ENCODE measurements around the gene HLF.

The HLF gene

GRCh38 chr17:55343900-55344513 is 79.2 kb downstream of the HLF start:
- H3K36me3 ChIP-seq (ENCODE audit: insufficient read depth, low read depth, low read length) = no peaks in the 10 kb centered on the region
- H3K9me3 ChIP-seq (ENCODE audit: insufficient read depth, low read depth, low read length) = peaks cover 5% of the 10 kb centered on the region
- no peak overlapping the region for H3K9ac ChIP-seq (ENCODE audit: low read depth, low read length)
- no peaks in the 10 kb centered on the region for H3K27me3 ChIP-seq (ENCODE audit: insufficient read depth, low read length)
- no peak overlapping the region for H3K4me3 ChIP-seq (ENCODE audit: low read length)
- H3K27ac ChIP-seq (ENCODE audit: low read length) = no peak overlapping the region
- H3K4me1 ChIP-seq (ENCODE audit: insufficient read depth, low read length) = no peaks in the 10 kb centered on the region

DNA sequence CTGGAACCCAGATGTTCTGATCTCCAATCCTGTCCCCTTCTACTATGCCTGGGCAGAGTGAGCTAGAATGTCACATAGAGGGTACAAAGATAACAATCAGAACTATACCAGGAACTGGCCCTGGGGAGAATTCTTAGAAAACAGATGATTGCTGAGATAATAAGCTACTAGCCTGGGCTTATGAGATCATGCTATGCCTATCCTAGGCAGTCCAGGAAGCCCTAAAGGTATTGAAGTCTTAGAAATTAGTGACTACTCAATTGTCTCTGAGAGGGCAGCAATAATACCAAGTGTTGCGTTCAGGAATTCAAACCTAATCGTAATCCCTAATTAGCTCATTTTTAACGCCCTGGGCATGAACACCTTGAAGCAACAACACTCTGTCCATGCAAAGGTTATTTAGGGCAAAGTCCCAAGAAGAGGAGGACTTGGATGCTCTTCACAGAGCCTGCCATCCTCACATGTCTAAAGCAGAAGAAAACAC is 79.8 kb downstream of the HLF start:
- H3K36me3 ChIP-seq (ENCODE audit: insufficient read depth, low read depth, low read length) = no peaks in the 10 kb centered on the region
- H3K4me1 ChIP-seq (ENCODE audit: insufficient read depth, low read length) = no peaks in the 10 kb centered on the region
- no peak overlapping the region for H3K27ac ChIP-seq (ENCODE audit: low read length)
- H3K9ac ChIP-seq (ENCODE audit: low read depth, low read length) = no peak overlapping the region
- no peak overlapping the region for H3K4me3 ChIP-seq (ENCODE audit: low read length)
- H3K27me3 ChIP-seq (ENCODE audit: insufficient read depth, low read length) = no peaks in the 10 kb centered on the region
- H3K9me3 ChIP-seq (ENCODE audit: insufficient read depth, low read depth, low read length) = peaks cover 5% of the 10 kb centered on the region

DNA sequence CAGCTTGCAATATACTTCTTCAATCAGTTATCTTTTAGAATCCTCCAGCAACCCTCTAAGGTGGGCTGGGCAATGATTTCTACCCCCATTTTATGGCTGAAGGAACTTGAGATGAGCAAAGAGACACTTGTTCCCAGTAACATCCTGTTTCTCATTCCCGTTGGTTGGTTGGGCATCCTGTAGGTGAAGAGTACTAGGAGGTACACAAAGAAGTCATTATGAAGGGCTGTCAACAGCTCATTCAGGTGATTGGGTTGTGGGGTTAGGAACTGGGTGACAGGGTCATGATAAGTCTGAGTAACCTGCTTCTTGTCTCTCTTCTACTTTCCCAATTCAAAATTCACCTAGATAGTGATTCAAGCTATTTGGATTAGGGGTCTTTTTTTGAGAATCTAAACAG is 80.4 kb downstream of the HLF start:
- no peak overlapping the region for H3K9ac ChIP-seq (ENCODE audit: low read depth, low read length)
- no peaks in the 10 kb centered on the region for H3K36me3 ChIP-seq (ENCODE audit: insufficient read depth, low read depth, low read length)
- no peaks in the 10 kb centered on the region for H3K4me1 ChIP-seq (ENCODE audit: insufficient read depth, low read length)
- no peaks in the 10 kb centered on the region for H3K27me3 ChIP-seq (ENCODE audit: insufficient read depth, low read length)
- no peak overlapping the region for H3K27ac ChIP-seq (ENCODE audit: low read length)
- no peak overlapping the region for H3K4me3 ChIP-seq (ENCODE audit: low read length)
- H3K9me3 ChIP-seq (ENCODE audit: insufficient read depth, low read depth, low read length) = peaks cover 5% of the 10 kb centered on the region

DNA sequence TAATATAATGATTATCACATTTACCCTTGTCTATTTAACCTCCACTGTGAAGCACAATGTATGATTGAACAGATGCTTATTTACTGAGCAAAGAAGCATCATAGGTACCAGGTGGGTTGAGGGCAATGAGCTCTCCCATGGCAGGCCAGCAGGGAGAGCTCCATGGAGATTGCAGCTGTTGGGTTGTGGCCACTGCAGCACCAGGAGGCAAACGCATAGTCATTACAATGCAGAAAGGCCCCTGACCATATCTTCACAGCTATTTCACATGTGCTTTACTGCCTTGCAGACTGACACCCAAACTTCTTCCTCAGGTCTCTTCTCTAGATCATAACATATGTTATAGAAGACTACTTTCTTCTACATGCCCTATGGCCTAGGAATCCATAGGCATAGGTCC is 81.9 kb downstream of the HLF start:
- H3K9me3 ChIP-seq (ENCODE audit: insufficient read depth, low read depth, low read length) = peaks cover 5% of the 10 kb centered on the region
- H3K9ac ChIP-seq (ENCODE audit: low read depth, low read length) = no peak overlapping the region
- no peak overlapping the region for H3K27ac ChIP-seq (ENCODE audit: low read length)
- H3K36me3 ChIP-seq (ENCODE audit: insufficient read depth, low read depth, low read length) = no peaks in the 10 kb centered on the region
- H3K4me3 ChIP-seq (ENCODE audit: low read length) = no peak overlapping the region
- H3K27me3 ChIP-seq (ENCODE audit: insufficient read depth, low read length) = no peaks in the 10 kb centered on the region
- peaks cover 12% of the 10 kb centered on the region; the same call in 1 of the 2 replicates for H3K4me1 ChIP-seq (ENCODE audit: insufficient read depth, low read length)

GRCh38 chr17:55347341-55347740 is 82.6 kb downstream of the HLF start:
- Histone ChIP-seq H3K4me1 (ENCODE audit: insufficient read depth, low read length) (peaks cover 12% of the 10 kb centered on the region; the same call in 1 of the 2 replicates), H3K27ac (ENCODE audit: low read length) (no peak overlapping the region), H3K36me3 (ENCODE audit: insufficient read depth, low read depth, low read length) (no peaks in the 10 kb centered on the region), H3K4me3 (ENCODE audit: low read length) (no peak overlapping the region), H3K9me3 (ENCODE audit: insufficient read depth, low read depth, low read length) (peaks cover 5% of the 10 kb centered on the region), H3K27me3 (ENCODE audit: insufficient read depth, low read length) (no peaks in the 10 kb centered on the region), H3K9ac (ENCODE audit: low read depth, low read length) (no peak overlapping the region)

GRCh38 chr17:55348749-55349354 is 84.1 kb downstream of the HLF start:
- Histone ChIP-seq H3K36me3 (ENCODE audit: insufficient read depth, low read depth, low read length) (no peaks in the 10 kb centered on the region), H3K4me1 (ENCODE audit: insufficient read depth, low read length) (peaks cover 12% of the 10 kb centered on the region; the same call in 1 of the 2 replicates), H3K4me3 (ENCODE audit: low read length) (no peak overlapping the region), H3K27me3 (ENCODE audit: insufficient read depth, low read length) (no peaks in the 10 kb centered on the region), H3K9ac (ENCODE audit: low read depth, low read length) (no peak overlapping the region), H3K27ac (ENCODE audit: low read length) (no peak overlapping the region), H3K9me3 (ENCODE audit: insufficient read depth, low read depth, low read length) (peaks cover 5% of the 10 kb centered on the region)

GRCh38 chr17:55350825-55351205 is 86.1 kb downstream of the HLF start:
- peaks cover 12% of the 10 kb centered on the region; the same call in 1 of the 2 replicates for H3K4me1 ChIP-seq (ENCODE audit: insufficient read depth, low read length)

GRCh38 chr17:55351226-55351625 is 86.5 kb downstream of the HLF start:
- Histone ChIP-seq H3K27me3 (ENCODE audit: insufficient read depth, low read length) (no peaks in the 10 kb centered on the region), H3K4me3 (ENCODE audit: low read length) (no peak overlapping the region; the same call in 1 of the 2 replicates), H3K36me3 (ENCODE audit: insufficient read depth, low read depth, low read length) (no peaks in the 10 kb centered on the region), H3K9ac (ENCODE audit: low read depth, low read length) (peak overlapping the region; percentile 42; the same call in 1 of the 2 replicates), H3K9me3 (ENCODE audit: insufficient read depth, low read depth, low read length) (peaks cover 5% of the 10 kb centered on the region), H3K4me1 (ENCODE audit: insufficient read depth, low read length) (peaks cover 12% of the 10 kb centered on the region; the same call in 1 of the 2 replicates), H3K27ac (ENCODE audit: low read length) (peak overlapping the region; percentile 32)

More at GRCh38 chr17:55350825-55351205, 86.1 kb downstream of the HLF start:
- peak overlapping the region; percentile 25; the same call in 1 of the 2 replicates for H3K4me3 ChIP-seq (ENCODE audit: low read length)
- peaks cover 5% of the 10 kb centered on the region for H3K9me3 ChIP-seq (ENCODE audit: insufficient read depth, low read depth, low read length)
- H3K36me3 ChIP-seq (ENCODE audit: insufficient read depth, low read depth, low read length) = no peaks in the 10 kb centered on the region
- H3K27me3 ChIP-seq (ENCODE audit: insufficient read depth, low read length) = no peaks in the 10 kb centered on the region
- peak overlapping the region; percentile 42; the same call in 1 of the 2 replicates for H3K9ac ChIP-seq (ENCODE audit: low read depth, low read length)
- peak overlapping the region; percentile 32 for H3K27ac ChIP-seq (ENCODE audit: low read length)

DNA sequence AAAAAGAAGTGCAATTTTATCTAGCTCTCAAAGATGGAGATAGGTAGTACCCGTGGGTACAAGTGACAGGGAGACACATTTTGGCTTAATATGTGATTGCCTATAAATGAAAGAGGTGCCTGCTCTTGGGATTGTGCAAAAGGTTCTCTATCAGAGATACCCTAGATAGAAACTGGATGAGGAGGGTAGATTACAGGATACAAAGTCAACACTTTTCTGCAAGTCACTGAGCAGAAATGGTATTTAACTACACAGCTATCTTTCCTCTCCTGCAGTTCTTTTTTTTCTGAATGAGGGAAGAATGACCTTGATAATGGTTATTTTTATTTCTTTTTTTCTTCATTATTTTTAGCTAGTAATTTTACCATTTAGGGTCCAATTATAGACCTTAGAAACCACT is 89.2 kb downstream of the HLF start:
- H3K9me3 ChIP-seq (ENCODE audit: insufficient read depth, low read depth, low read length) = no peaks in the 10 kb centered on the region
- no peaks in the 10 kb centered on the region for H3K36me3 ChIP-seq (ENCODE audit: insufficient read depth, low read depth, low read length)
- peaks cover 16% of the 10 kb centered on the region for H3K4me1 ChIP-seq (ENCODE audit: insufficient read depth, low read length)
- H3K27ac ChIP-seq (ENCODE audit: low read length) = no peak overlapping the region
- H3K4me3 ChIP-seq (ENCODE audit: low read length) = no peak overlapping the region
- no peak overlapping the region for H3K9ac ChIP-seq (ENCODE audit: low read depth, low read length)
- no peaks in the 10 kb centered on the region for H3K27me3 ChIP-seq (ENCODE audit: insufficient read depth, low read length)

- Histone ChIP-seq H3K4me3 (ENCODE audit: low read length) (no peak overlapping the region), H3K27me3 (ENCODE audit: insufficient read depth, low read length) (no peaks in the 10 kb centered on the region), H3K4me1 (ENCODE audit: insufficient read depth, low read length) (peaks cover 16% of the 10 kb centered on the region), H3K27ac (ENCODE audit: low read length) (no peak overlapping the region), H3K9me3 (ENCODE audit: insufficient read depth, low read depth, low read length) (no peaks in the 10 kb centered on the region), H3K9ac (ENCODE audit: low read depth, low read length) (no peak overlapping the region), H3K36me3 (ENCODE audit: insufficient read depth, low read depth, low read length) (no peaks in the 10 kb centered on the region)
Measured at GRCh38 chr17:55354941-55355340, 90.2 kb downstream of the HLF start.

GRCh38 chr17:55356434-55357328 is 91.9 kb downstream of the HLF start:
- H3K36me3 ChIP-seq (ENCODE audit: insufficient read depth, low read depth, low read length) = no peaks in the 10 kb centered on the region
- 0 out of 2 replicates have a peak, but pooled peaks cover 5% of the 10 kb centered on the region for H3K9me3 ChIP-seq (ENCODE audit: insufficient read depth, low read depth, low read length)
- H3K27ac ChIP-seq (ENCODE audit: low read length) = no peak overlapping the region
- no peak overlapping the region for H3K9ac ChIP-seq (ENCODE audit: low read depth, low read length)
- H3K4me3 ChIP-seq (ENCODE audit: low read length) = no peak overlapping the region
- H3K4me1 ChIP-seq (ENCODE audit: insufficient read depth, low read length) = peaks cover 4% of the 10 kb centered on the region
- no peaks in the 10 kb centered on the region for H3K27me3 ChIP-seq (ENCODE audit: insufficient read depth, low read length)

Data from iPS-20b (cell line).